ENCODE measurements around the gene HS3ST3A1.

HS3ST3A1 gene

DNA sequence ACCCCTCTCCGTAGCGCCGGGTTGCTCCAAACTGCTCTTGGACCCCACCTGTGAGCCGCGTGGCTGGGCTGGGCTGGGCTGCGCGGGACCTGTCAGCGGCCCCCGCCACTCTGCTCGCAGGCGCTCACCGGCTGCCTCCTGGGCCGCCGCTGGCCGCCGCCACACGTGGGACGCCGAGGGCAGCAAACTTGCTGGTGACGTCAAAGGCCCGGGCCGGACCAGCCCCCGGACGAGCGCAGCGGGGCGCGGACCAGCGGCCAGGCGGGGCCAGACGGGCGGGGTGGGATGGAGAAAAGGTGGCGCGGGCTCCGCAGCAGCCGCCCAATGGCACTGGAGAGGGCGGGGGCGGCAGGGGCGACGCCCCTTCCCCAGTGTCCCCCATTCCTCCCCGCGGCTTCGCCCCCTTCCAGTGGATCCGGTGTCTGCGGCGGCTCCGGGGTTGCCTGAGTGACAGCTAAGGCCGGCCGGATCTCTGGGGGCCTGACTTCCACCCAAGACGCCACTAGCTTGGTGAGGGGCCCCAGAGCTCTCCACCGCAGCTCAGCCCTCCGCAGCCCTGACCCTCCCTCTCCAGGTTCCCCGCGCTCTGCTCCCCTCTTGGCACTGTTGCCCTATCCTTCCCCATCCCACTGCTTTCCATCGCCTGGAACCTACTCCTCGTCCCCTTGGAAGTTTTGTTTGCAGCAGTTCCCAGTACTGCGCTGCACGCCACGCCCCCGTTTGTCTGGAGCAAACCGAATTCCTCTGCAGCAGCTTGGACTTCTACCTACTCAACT is at the start of gene HS3ST3A1:
HS3ST3A1 (minus strand) TSS at position 154 of the 776 bp plus-strand sequence. CDS start 800 bp downstream, outside the sequence.
- TF ChIP-seq, protein P1, sequence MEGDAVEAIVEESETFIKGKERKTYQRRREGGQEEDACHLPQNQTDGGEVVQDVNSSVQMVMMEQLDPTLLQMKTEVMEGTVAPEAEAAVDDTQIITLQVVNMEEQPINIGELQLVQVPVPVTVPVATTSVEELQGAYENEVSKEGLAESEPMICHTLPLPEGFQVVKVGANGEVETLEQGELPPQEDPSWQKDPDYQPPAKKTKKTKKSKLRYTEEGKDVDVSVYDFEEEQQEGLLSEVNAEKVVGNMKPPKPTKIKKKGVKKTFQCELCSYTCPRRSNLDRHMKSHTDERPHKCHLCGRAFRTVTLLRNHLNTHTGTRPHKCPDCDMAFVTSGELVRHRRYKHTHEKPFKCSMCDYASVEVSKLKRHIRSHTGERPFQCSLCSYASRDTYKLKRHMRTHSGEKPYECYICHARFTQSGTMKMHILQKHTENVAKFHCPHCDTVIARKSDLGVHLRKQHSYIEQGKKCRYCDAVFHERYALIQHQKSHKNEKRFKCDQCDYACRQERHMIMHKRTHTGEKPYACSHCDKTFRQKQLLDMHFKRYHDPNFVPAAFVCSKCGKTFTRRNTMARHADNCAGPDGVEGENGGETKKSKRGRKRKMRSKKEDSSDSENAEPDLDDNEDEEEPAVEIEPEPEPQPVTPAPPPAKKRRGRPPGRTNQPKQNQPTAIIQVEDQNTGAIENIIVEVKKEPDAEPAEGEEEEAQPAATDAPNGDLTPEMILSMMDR (IDR thresholded peaks at IDR 0.05) = no peak
- H3K9me3 Mint-ChIP-seq = peaks cover 21% of the 10 kb centered on the region
- H3K4me1 Mint-ChIP-seq = peaks cover 46% of the 10 kb centered on the region
- H3K27ac Mint-ChIP-seq = peak within 1 kb of the TSS; percentile 98
- H3K27me3 Mint-ChIP-seq (ENCODE audit: low read depth, poor library complexity) = peaks cover 7% of the 10 kb centered on the region
- peak within 1 kb of the TSS; percentile 98 for H3K4me3 Mint-ChIP-seq
- H3K36me3 Mint-ChIP-seq (ENCODE audit: low read depth) = peaks cover 18% of the 10 kb centered on the region
- peak; percentile 88 for DNase-seq

DNA sequence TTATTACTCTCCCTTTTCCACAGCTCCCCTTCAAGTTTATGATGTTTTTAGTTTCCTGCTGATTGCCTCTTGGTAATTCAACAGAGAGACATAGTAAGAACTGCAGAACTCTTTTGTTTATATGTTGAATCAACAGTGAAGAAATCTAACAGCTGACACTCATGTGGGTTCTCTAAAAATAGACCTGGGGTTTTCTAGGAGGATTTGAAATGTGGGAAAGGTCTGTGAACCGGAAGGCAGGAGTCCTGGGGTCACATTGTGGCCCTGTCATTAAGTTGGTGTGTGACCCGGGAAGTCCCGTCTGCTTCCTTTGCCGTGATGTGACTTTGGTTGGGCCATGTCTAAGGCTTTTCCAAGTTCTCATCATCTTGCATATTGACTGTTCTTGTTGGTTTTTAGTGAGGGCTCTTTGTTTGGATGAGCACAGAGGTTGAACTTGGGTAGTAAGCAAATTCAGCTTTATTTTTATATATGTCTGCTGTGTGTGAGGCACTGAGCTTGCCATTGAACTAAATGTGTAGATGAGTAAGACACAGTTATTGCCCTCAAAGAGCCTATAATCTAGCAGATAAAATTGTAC is 48.5 kb upstream of the HS3ST3A1 start:
- DNase-seq = no peak
- H3K9me3 Mint-ChIP-seq = peaks cover 19% of the 10 kb centered on the region

DNA sequence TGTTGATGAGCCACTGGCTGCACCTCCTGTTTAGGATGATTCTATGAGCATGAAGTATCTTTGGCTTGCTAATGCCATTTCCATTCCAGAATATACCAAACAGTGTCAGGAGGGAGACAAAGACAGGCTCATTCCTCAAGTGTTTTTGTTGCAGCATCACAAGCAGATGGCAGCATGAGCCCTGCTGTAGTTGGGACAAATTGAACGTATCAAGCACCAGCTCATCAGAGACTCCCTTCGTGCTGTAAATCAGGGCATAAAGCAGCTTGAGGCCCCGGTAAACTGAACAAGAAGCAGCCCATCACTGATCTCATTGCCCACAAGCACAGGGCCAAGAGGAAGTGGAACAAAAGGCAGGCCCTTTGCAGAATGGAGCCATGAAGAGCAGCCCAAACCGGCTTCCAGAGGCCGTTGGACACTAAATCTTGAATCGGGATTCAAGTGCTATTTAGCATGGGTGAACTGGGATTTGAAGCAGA is 45.9 kb upstream of the HS3ST3A1 start:
- H3K27ac Mint-ChIP-seq = peak overlapping the region; percentile 66
- TF ChIP-seq, protein P1 (IDR thresholded peaks at IDR 0.05) = no peak
- H3K4me3 Mint-ChIP-seq = no peak overlapping the region
- H3K9me3 Mint-ChIP-seq = peaks cover 19% of the 10 kb centered on the region
- H3K4me1 Mint-ChIP-seq = peaks cover 20% of the 10 kb centered on the region
- DNase-seq = no peak
- H3K36me3 Mint-ChIP-seq (ENCODE audit: low read depth) = peaks cover 10% of the 10 kb centered on the region
- H3K27me3 Mint-ChIP-seq (ENCODE audit: low read depth, poor library complexity) = no peaks in the 10 kb centered on the region

More for the DNA sequence above, 48.5 kb upstream of the HS3ST3A1 start:
- no peak overlapping the region for H3K4me3 Mint-ChIP-seq
- TF ChIP-seq, protein P1 (IDR thresholded peaks at IDR 0.05) = no peak
- H3K4me1 Mint-ChIP-seq = peaks cover 10% of the 10 kb centered on the region
- peaks cover 10% of the 10 kb centered on the region for H3K36me3 Mint-ChIP-seq (ENCODE audit: low read depth)
- peak overlapping the region; percentile 49 for H3K27ac Mint-ChIP-seq
- peaks cover 3% of the 10 kb centered on the region for H3K27me3 Mint-ChIP-seq (ENCODE audit: low read depth, poor library complexity)

DNA sequence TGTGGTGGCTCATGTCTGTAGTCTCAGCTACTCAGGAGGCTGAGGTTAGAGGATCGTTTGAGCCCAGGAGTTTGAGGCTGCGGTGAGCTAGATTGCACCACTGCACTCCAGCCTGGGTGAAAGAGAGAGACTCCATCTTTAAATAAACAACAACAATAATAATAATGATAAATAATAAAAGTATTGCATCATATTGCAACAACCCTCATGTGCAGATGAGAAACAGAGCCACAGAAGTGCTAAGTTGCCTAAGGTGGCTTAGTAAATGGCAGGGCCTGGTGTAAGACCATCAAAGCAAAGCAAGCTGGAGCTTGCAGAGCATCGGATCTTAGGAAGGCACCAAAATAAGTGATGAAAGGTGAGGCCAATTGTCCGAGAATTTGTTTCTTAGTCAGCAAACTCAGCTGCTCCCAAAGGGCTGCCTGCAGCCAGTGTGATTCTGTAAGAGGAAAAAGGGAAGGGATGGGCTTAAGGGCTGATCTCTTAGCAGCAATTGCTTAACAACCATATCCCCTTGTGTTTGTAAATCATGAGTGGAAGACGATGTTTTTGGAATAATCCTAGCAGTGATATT is 45.3 kb upstream of the HS3ST3A1 start:
- TF ChIP-seq, protein P1 (IDR thresholded peaks at IDR 0.05) = no peak
- H3K4me1 Mint-ChIP-seq = peaks cover 20% of the 10 kb centered on the region
- H3K27me3 Mint-ChIP-seq (ENCODE audit: low read depth, poor library complexity) = no peaks in the 10 kb centered on the region
- peaks cover 10% of the 10 kb centered on the region for H3K36me3 Mint-ChIP-seq (ENCODE audit: low read depth)
- peaks cover 19% of the 10 kb centered on the region for H3K9me3 Mint-ChIP-seq
- H3K4me3 Mint-ChIP-seq = no peak overlapping the region
- DNase-seq = no peak
- H3K27ac Mint-ChIP-seq = peak overlapping the region; percentile 27

DNA sequence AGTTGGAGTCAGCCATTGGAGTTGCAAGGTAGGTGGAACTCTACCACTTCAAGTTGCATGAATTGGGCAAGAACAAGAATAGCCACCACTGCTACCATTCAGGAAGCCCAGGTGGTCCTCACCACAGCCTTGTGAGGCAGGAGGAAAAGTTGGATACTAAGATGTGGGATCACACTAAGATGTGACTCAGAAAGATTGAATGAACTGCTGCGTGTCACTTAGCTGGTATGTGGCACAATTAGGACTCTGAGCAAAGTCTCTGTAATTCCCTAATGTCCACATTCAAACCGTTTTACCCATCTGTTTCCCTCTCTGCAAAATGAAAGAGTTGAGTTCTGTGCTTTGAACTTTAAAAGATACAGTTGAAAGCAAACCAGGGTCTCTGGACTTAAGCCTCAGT is 44.7 kb upstream of the HS3ST3A1 start:
- DNase-seq = no peak
- Mint-ChIP-seq H3K4me3 (no peak overlapping the region), H3K9me3 (peaks cover 16% of the 10 kb centered on the region), H3K27ac (no peak overlapping the region), H3K27me3 (ENCODE audit: low read depth, poor library complexity) (no peaks in the 10 kb centered on the region), H3K4me1 (peaks cover 20% of the 10 kb centered on the region), H3K36me3 (ENCODE audit: low read depth) (peaks cover 10% of the 10 kb centered on the region)
- TF ChIP-seq, protein P1 (IDR thresholded peaks at IDR 0.05) = no peak
